ENCODE data around the gene PUS7L. TPM values are rescaled to one million over a fixed set of nuclear protein-coding genes. Genes with fewer than 3 reads are reported as not detected.

The PUS7L gene
- polyA plus RNA-seq (ENCODE audit: insufficient read length in 3 of 3), result 10 to 100 TPM; 11.0 to 13.4 (median 12.7) TPM
- long read RNA-seq, donor 1, full-length matches to known transcripts, result 1 of 1 reads
- long read RNA-seq, donor 1, partial matches to known transcripts, result 0 of 1 reads
- long read RNA-seq, donor 1, other reads (novel, unspliced or antisense), result 0 of 1 reads
- long read RNA-seq, donor 2, result 0 reads
- long read RNA-seq, donor 3, full-length matches to known transcripts, result 1 of 1 reads
- long read RNA-seq, donor 3, partial matches to known transcripts, result 0 of 1 reads
- long read RNA-seq, donor 3, other reads (novel, unspliced or antisense), result 0 of 1 reads
- long read RNA-seq, donor 4, result 0 reads
- long read RNA-seq, donor 5, result 0 reads
- long read RNA-seq, donor 6, partial matches to known transcripts, result 0 of 1 reads
- long read RNA-seq, donor 6, other reads (novel, unspliced or antisense), result 0 of 1 reads
- long read RNA-seq, donor 7, full-length matches to known transcripts, result 1 of 1 reads
- long read RNA-seq, donor 7, partial matches to known transcripts, result 0 of 1 reads
- long read RNA-seq, donor 7, other reads (novel, unspliced or antisense), result 0 of 1 reads
- long read RNA-seq, donor 8, partial matches to known transcripts, result 0 of 1 reads
- long read RNA-seq, donor 8, other reads (novel, unspliced or antisense), result 0 of 1 reads
- long read RNA-seq, donor 9, full-length matches to known transcripts, result 1 of 1 reads
- long read RNA-seq, donor 9, partial matches to known transcripts, result 0 of 1 reads
- long read RNA-seq, donor 9, other reads (novel, unspliced or antisense), result 0 of 1 reads
- long read RNA-seq, donor 10, result 0 reads
- long read RNA-seq, donor 11, full-length matches to known transcripts, result 2 of 2 reads
- long read RNA-seq, donor 11, partial matches to known transcripts, result 0 of 2 reads
- long read RNA-seq, donor 11, other reads (novel, unspliced or antisense), result 0 of 2 reads
- long read RNA-seq, donor 12, result 0 reads
- long read RNA-seq, donor 13, result 0 reads
- long read RNA-seq, donor 14, partial matches to known transcripts, result 0 of 1 reads
- long read RNA-seq, donor 14, other reads (novel, unspliced or antisense), result 0 of 1 reads
- long read RNA-seq, donor 15, result 0 reads
- long read RNA-seq, donor 16, full-length matches to known transcripts, result 3 of 3 reads
- long read RNA-seq, donor 16, partial matches to known transcripts, result 0 of 3 reads
- long read RNA-seq, donor 16, other reads (novel, unspliced or antisense), result 0 of 3 reads

GRCh38 chr12:43758728-43759563 is at the start of gene PUS7L, which contains the start of gene IRAK4:
Gene PUS7L (minus strand): TSS chr12:43758790. CDS start chr12:43755245, 3,545 bp downstream.
Gene IRAK4 (plus strand): TSS chr12:43758951. CDS start chr12:43768112, 9,161 bp downstream.
- DNase-seq (ENCODE audit: extremely low read depth in 1 of 11, low read depth in 9 of 11, low spot score in 4 of 11), result peak; percentile 93 to 97 (median 95)

DNA sequence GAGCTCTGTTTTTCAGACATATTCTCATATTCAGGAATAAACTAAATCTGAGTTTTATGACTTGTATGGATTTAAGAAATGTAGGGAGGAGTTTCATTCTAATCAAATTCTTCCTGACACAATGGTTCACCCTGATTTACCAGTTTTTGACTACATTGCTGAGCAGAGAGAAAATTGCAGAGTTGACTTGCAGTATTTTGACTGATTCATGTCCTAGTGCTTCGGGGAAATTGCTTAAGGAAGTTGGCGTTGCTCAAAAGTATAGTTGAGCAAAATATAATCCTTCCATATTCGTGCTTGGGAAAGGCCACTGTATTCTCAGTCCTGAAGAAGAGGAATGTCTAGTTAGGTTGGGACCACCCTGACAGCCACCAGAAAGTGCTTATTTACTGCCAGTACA is 48.8 kb upstream of the PUS7L start:
- no peak for DNase-seq (ENCODE audit: extremely low read depth in 1 of 11, low read depth in 9 of 11, low spot score in 4 of 11)

DNA sequence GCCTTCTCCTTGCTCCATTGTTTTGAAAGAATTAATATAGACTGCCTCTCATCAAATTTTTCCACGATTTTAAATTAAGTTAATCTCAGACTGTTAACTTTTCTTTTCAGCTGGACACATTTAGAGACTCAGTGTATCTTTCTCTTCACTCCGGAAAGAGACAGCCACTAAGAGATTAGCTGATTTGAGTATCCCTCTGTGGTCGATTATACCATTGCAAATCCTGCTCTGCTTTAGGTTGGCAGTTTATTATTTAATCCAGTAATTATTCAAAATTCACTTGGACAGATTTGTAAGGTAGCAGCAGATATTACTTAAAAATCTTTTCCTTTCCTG is 48.1 kb upstream of the PUS7L start:
- DNase-seq (ENCODE audit: extremely low read depth in 1 of 11, low read depth in 9 of 11, low spot score in 4 of 11), result no peak

DNA sequence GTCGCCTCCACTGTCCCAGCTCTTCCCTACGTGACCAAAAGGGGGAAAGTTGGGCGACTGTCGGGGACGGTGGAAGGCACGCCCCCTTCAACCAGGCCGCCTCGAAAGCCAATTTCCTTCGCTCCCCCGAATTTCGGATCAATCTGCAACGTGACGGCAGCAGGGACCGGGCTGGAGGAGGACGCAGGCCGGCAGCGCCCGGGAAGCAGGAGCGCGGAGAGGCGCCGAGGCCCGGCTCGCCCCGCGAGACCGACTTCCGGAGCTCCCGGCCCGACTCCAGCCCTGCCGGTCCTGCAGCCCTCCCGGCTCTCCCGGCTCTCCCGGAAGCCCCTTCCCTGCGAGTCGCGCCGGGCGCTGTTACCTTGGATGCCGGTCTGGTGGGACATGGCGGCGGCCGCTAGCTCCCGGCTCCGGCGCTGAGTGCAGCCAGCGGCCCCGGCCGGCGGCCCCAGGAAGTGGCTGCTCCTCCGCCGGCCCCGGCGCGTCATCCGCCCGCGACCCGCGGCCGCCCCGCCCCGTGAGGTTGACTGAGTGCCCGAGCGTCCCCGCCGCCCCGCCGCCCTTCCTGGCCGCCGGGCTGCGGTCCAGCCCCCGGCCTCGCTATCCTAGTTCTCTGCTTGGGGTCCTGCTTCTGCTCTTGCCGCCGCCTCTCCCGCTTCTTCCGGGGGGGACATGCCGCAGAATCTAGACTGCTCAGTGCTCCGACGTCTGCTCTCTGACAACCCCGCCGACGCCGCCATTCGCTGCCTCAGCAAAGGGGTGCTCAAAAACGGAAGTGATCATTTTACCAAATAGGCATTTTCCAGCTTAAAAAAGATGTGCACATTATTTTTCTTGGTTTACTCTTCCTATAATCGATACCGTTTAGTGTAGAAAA is 47.5 kb upstream of the PUS7L start, which contains the start of gene TWF1:
TWF1 (minus strand) TSS at position 458 of the 877 bp plus-strand sequence; CDS start at position 386, 72 bp downstream.
- DNase-seq (ENCODE audit: extremely low read depth in 1 of 11, low read depth in 9 of 11, low spot score in 4 of 11), result peak; percentile 53 to 87 (median 80)

DNA sequence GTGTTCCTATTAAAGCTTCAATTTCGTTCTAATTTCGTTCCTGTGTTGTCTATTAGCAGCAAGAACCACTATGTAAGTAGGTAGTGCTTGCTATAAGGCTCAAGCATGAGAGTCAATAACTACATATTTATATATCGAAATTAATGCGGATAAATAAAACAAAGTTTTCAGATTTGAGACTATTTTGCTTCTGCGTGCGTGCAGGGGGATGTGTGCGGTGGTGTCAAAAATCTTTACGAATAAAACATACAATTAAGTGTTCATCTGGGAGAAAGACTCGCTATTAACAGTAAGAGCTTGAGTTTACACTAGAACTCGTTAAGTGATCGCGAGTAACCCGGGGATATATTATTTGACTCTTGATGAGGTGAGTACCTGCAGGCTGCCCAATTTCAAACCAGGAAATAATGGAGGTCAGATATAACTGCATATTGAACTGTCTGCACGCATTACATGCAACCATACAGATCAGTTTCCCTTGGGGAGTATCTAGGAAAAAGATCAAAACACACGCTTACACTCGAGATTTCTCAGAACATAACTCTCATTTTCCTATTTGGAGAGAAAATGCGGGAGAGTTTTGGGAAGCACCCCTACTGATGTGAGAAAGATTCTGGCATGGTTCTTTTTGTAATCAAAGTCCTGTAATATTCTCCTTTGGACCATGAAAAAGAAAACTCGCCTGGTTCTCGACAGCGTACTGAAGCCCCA is 46.7 kb upstream of the PUS7L start:
- peak in 4 of 11 donors; percentile 12 to 35 (median 20) for DNase-seq (ENCODE audit: extremely low read depth in 1 of 11, low read depth in 9 of 11, low spot score in 4 of 11)

DNA sequence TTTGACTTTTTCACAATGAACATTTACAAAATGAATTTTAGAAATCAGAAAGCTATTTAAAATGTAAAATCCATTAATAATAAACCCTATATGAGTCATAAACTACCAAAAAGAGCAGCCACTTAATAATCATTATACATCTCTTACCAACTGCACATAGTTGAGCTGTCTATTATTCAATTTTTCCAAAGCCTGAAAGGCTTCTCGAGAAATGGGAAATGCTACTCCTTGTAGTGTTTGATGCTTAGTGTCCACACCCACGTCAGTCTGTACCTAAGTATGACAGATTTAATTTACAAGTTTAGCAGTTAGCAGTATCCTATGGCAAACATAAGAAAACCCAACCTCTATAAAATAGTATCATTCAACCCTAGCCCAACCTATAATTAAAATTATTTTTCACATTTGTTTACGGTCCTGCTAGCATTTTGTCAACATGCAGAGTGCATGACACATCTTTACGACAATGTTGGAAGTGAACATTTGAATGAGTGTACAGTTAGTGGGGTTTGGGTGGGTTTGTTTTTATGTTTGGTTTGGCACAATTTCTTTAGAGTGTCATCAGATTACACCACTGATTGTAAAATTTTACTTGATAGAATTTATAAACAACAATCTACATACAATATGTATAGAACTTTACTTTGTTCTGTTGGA is 39.1 kb upstream of the PUS7L start:
- DNase-seq (ENCODE audit: extremely low read depth in 1 of 11, low read depth in 9 of 11, low spot score in 4 of 11), result no peak

GRCh38 chr12:43795716-43796280 is 37.2 kb upstream of the PUS7L start:
- DNase-seq (ENCODE audit: extremely low read depth in 1 of 11, low read depth in 9 of 11, low spot score in 4 of 11), result no peak

DNA sequence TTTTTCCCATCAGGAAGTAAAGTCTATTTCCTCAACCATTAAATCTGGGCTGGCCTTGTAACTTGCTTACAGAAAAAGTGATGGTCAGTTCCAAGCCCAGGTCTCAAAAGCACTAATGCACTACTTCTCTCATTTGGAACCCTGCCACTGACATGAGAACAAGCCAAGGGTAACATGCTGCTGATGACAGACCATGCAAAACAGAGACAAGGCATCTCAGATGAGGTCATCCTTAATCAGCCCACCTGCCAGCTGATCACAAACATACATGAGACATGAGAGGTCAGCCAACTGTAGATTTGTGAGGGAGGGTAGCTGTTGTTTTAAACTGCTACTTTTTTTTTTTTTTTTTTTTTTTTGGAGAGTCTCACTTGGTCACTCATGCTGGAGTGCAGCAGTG is 31.4 kb upstream of the PUS7L start:
- no peak for DNase-seq (ENCODE audit: extremely low read depth in 1 of 11, low read depth in 9 of 11, low spot score in 4 of 11)

DNA sequence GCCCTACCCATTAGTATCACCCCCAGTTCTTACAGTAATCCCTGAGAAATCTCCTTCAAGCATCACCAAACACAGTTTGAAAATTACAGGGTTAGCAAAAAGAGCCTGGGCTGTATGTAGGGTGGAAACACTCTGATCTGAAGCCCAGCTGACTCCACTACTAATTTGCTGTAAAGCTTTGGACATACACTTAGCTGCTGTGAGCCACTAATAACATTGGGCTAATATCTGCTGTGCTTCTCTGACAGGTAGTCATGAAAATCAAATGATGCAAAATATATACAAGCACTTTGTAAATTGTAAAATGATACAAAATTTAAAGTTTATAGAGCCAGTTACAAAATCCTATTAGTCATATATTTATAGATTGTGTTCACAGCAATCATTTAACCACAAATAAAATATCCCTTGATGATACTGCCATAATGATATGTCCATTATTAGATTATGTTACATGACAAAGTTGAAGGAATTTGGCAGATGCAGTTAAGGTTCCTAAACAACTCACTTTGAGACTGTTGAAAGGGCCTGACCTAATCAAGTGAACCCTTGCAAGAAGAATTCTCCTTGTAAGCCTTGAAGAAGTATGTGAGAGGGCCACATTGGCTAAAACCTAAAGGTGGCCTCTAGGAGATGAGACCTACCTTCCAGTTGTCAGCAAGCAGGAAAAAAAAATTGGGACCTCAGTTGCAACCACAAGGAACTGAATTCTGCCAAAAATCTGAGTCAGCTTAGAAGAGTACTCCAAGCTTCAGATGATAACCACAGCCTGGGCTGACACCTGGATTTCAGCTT is 28.5 kb upstream of the PUS7L start:
- DNase-seq (ENCODE audit: extremely low read depth in 1 of 11, low read depth in 9 of 11, low spot score in 4 of 11), result no peak

DNA sequence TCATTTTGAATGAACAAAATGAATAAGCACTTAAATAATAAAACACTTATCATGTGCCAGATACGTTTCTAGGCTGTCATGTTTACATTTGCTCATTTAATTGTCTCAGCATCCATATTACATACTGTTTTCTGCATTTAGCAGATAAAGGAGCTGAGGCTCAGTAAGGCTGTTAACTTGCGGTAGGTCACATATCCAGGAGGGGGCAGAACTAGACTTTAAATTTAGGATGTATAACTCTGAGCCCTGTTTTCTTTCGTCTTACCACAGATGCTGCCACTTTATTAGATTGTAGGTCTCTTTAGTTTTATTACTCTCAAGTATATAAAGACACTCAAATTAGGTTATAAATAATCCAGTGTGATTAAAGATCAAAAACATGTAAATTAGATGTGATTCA is 17.9 kb upstream of the PUS7L start:
- DNase-seq (ENCODE audit: extremely low read depth in 1 of 11, low read depth in 9 of 11, low spot score in 4 of 11), result peak in 3 of 11 donors; percentile 10 to 18 (median 14)

- DNase-seq (ENCODE audit: extremely low read depth in 1 of 11, low read depth in 9 of 11, low spot score in 4 of 11), result no peak
Measured at GRCh38 chr12:43766291-43766690, 7.7 kb upstream of the PUS7L start.

- DNase-seq (ENCODE audit: extremely low read depth in 1 of 11, low read depth in 9 of 11, low spot score in 4 of 11), result no peak
Measured at GRCh38 chr12:43764528-43764927, 5.9 kb upstream of the PUS7L start.

DNA sequence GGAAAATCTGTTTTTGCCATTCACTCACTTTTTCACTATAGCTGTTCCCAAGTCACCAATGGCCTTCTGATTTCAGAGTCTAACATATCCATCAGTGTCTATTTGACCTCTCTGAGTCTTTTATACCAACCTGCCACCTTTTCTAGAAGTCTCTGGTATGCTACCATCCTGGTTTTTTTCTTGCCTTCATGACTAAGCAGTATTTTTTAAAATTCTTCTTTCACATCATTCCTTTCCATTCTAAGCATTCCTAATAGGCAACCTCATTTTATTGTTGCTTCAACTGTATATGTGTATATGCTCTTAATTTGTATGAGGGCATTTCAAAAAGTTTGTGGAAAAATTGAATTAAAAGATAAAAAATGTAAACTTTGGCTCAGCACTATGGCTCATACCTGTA is 5.2 kb upstream of the PUS7L start:
- no peak for DNase-seq (ENCODE audit: extremely low read depth in 1 of 11, low read depth in 9 of 11, low spot score in 4 of 11)

GRCh38 chr12:43762596-43762995 is 4.0 kb upstream of the PUS7L start:
- DNase-seq (ENCODE audit: extremely low read depth in 1 of 11, low read depth in 9 of 11, low spot score in 4 of 11), result no peak

- no peak for DNase-seq (ENCODE audit: extremely low read depth in 1 of 11, low read depth in 9 of 11, low spot score in 4 of 11)
Measured at GRCh38 chr12:43761500-43761899, 2.9 kb upstream of the PUS7L start.
